GM18498 (cell line): ENCODE measurements around the gene ABR.
"Not testable (repeated sequence)": the region's sequence is repeated elsewhere in the genome, so short reads cannot be mapped to it uniquely, and the experiment has no call there.

Source experiments
- ATAC-seq: cut with Tn5 transposase; IDR thresholded peaks from one replicate; pipeline ENCODE4 v1.9.1; 2021; ENCODE audit warnings: mild to moderate bottlenecking, moderate library complexity; ENCODE audit not compliant: unreplicated experiment

Gene ABR

GRCh38 chr17:1097972-1098744 lies 81.6 kb downstream of the ABR start:
- ATAC-seq, result not testable (repeated sequence)

- no peak for ATAC-seq
Measured at GRCh38 chr17:1096215-1096614, 83.6 kb downstream of the ABR start.

- ATAC-seq, result no peak
Measured at GRCh38 chr17:1095853-1096173, 84.0 kb downstream of the ABR start.

DNA sequence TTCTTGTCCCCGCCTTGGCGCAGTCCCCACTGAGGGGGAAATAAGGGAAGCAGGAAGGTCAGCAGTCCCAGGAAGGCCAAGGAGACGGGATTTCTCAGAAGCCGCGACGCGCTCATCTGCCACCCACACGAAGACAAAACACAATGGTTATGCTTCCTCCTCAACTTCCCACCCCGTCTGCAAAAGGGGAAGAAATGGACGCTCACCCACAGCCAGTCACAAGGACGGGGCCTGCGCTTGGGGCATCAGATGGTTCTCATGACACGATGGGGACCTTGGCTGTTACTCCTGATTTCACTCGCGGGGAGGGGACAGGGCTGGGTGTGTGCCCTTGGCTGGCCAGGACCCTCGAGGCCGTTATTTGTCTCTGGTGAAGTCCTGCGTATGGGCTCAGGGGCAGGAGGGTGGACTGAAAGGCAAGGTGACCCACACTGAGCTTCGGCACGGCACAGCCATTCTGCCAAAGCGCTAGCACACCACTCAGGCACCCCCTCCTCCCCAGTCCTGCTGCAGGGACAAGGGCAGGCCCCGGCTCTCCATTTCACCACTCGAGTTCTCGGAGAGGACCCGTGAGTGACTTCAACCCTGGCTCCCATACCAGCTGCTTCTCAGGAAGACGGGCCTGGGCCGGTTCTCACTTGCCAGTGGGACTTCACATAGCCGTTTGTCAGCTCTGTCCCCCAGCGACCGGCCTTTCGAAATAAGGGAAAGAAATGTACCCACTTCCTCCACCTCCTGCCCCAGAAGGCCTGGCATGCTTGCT lies 84.5 kb downstream of the ABR start:
- ATAC-seq, result no peak

- ATAC-seq, result no peak
Measured at GRCh38 chr17:1094591-1094990, 85.2 kb downstream of the ABR start.

GRCh38 chr17:1091900-1092299 lies 87.9 kb downstream of the ABR start:
- no peak for ATAC-seq

- ATAC-seq, result no peak
Measured at GRCh38 chr17:1091190-1091534, 88.6 kb downstream of the ABR start.

DNA sequence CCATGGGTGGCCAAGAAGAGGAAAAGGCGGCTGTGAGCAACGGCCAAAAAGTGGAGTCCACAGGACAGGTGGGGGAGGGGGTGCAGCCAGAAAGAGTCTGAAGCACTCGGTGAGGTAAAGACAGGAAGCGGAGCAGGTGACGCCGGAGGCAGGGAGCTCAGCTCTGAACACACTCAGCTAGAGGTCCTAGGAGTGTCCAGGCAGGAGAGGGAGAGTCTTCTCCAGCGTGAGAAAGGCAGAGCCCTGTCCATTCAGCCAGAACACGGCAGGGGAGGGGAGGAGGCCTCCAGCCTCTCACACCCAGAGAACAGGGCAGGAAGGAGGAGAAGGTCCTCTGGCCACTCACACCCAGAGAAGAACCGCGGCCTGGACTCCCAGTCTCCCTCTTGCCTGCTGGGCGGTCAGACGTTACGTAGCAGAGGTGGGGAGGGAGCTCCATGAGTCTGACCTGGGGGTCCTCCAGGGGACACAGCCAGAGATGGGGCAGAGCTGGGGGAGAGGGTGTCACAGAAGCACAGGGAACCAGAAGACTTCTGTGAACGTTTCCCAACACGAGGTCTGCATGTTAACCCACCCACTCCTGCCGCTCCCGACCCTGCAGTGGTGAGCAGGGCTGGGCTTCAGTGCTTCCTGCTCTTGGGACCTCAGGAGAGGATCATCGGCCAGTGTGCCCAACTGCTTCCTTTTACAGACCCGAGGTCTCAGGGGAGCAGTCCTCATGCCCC lies 89.2 kb downstream of the ABR start:
- ATAC-seq, result no peak

DNA sequence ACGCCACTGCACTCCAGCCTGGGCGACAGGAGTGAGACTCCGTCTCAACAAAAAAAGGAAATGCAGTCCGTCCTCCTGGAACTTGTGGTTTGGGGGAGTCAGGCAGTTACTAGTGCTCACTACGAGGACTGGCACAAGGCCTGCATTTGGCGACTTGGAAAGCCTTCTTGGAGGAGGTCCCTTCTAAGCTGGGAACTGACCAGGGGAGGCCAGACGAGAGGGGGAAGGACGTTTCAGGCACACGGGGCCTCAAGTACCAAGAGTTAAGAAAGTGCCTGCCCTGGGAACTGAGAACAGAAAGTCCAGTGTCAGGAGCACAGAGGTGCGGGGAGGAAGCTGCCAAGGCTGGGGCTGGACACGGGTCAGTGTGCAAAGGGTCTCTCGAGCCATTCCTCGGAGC lies 89.9 kb downstream of the ABR start:
- ATAC-seq, result no peak

DNA sequence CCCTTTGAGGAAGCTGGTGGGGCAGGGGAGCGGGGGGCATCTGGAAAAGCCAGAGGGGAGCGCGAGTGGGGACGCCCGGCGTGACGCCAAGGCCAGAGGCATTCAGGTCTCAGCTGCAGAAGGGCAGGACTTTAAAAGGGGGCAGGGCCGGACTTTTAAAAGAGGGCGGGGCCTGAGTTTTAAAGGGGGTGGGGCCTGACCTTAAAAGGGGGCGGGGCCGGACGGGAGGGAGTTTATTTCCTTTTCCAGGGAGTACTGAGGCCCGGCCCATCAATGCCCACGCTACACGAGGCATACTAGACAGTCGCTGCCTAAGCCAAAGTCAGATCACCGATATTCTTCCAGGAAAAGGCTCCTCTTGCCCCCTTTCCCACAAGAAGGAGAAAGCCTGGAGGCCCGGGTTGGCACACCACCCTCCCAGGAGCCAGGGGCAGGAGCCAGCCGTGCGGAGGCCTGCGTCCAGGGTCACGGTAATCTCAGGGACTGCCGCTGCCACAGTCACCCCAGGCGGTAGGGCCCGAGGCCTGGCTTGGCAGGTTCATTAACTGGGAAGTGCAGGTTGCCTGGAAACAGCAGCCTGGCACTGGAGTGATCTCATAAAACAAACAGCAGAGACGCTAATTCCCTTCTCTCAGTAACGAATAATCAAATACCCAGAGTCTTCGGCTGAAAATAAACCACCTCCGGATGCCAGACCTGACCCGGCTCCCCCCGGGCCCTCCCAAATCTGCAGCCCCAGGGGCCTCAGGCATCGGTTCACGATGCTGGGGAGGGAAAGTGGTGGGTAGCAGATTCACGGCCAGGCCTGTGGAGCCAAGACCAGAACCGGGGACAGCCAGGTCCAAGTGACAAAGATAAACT lies 92.2 kb downstream of the ABR start:
- no peak for ATAC-seq

DNA sequence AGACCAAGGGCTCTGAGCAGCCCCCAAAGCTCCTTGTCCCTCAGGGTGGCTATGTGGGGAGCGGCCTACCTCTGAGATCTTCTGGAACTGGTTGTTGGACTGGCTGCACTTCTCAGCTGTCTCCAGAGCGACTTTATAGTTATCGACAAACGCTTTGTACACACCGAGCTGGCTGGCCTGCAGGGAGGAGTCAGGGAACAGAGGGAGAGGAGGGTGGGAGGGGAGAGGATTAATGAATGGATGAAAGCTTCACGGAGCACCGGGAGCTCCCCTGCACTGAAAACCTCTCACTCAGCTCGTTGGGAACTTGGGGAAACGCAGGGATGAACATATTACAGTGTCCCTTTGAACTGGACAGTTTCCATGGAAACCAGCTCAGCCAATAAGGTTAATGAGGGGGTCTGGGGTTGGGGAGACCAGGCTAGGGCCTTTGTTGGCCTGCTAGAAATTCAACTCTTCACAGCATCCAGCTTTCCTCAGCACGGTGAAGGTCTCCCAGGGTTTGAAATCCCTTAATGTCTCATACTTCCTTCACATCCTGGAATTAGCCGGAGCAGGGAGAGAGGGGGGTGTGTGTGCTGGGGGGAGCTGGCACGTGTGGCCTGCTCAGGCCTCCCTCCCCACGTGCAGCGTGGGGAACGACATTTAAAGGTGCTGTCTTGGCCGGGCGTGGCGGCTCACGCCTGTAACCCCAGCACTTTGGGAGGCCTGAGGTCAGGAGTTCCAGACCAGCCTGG lies 96.2 kb downstream of the ABR start:
- no peak for ATAC-seq

DNA sequence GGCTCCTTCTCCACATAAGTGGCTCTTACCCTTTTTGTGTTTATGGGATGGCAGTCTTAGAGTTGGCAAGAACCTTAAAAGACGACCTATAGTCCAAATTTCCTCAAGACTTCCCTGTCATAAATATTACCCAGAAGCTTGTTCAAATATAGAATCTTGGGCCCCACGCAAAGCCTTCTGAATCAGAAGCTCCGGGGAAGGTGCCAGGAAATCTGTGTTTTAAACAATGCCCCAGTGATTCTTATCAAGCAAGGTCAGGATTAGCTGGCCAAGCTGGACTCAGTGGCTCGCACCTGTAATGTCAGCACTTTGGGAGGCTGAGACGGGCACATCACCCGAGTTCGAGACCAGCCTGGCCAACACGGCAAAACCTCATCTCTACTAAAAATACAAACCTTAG lies 97.2 kb downstream of the ABR start:
- no peak for ATAC-seq

- no peak for ATAC-seq
Measured at GRCh38 chr17:1078831-1079561, 100.8 kb downstream of the ABR start.

DNA sequence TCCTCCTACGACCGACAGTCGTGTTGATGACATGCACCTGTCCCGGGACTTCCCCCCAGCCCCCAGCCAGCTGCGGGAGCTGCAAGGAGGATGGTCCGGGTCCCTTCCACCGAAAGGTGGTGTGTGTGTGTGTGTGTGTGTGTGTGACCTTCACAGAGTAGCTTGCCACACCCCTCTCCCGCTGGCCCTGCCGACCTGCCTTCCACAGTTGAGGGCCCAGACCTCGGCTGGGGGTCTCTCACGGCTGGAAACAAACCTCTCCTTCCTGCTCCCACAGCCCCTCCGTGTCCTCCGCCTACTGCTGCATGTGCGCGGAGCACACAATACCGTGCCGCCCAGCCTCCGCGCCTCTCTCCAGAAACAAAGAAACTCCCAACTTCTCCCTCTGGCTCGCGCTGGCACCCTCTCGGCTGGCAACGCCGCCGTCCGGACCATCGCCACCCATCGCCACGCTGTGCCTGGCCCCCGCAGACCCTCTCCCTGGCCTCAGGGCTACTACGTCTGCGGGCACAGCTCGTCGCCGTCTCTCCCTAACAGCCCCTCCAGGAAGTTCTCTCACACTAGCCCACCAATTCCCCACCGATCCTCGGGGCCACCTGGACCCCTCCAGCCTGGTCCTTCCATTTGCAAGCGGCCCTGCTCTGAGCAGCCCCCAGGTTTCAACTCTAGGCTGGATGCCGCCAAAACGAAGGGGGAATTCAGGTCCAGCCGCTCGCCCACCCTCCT lies 101.6 kb downstream of the ABR start:
- no peak for ATAC-seq

- no peak for ATAC-seq
Measured at GRCh38 chr17:1077581-1077985, 102.2 kb downstream of the ABR start.

DNA sequence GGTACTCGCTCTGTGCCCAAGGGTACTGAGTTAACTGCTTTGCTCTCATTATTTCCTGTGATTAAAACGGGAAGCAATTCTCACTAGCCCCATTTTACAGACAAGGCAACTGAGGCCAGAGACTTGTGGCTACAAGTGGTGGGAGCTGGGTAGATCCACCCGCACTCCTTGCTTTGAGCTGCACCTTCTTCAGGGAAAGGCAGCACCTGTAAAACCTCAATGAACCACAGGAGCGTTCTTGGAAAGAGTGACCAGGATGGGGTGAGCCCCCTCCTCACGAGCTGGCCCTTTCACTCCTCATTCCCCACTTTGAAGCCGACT lies 102.8 kb downstream of the ABR start:
- no peak for ATAC-seq

DNA sequence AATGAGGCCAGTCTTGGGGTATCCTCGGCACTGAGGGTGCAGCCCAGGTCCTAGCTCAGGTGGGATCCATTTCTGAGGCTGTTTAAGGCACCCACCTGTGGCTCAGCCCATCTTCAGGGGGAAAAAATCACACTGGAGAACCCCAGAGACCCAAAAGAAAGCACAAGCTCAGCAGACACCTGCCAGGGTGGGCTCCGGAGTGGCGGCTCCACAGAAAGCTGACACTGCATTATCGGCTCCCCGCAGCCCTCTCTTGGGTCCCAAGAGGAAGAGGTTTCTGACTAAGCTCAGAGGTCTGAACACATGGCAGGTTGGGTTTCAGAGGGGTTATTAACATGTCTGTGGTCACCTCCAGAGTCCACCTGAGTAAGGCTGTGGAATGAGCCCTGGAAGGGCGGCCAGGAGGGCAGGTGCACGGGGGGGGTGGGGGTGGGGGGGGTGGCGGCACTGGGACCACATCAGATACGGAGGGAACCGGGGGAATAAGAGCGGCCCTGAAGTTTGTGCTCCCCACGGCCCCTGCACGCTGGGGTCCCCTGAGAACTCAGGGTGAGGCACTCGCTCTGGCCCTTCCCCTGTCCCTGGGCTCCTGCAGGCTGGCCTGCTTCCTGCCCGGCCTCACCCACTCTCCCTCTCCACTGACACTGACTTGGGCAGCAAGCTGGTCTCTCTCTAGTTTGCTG lies 103.3 kb downstream of the ABR start:
- ATAC-seq, result no peak

DNA sequence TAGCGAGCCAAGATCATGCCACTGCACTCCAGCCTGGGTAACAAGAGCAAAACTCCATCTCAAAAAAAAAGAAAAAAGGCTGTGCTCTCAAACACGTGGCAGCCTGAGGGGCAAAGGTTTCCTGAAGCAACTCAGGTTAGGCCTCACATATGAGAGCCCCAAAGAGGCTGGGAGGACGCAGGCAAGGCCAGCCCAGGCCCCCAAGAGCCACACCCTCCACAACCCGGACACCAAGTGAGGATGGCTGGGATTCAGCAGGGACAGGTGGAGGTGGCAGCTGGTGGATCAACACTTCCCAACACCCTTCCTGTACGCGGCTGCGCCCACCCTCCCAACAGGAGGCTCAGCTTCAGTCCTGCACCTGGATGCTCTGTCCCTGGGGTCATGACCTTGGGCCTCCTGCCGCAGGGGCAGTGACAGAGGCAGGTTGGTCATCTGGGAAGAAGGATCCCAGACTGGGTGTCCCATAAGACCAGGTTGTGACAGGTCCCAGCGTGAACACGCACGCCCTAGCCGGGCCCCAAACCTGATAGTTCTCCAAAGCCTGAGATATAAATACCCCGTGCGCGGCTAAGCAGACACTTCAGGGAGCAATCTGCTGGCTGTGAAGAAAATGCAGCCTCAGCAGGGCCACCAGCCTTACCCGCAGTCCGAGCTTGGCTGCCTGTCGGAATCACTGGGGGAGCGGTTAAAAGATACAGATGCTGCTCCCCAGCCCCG lies 104.7 kb downstream of the ABR start:
- ATAC-seq, result no peak
